Body of pancreas (tissue), 4 donors: Measurements from ENCODE around the gene KCNMB2.

Source experiments
- POLR2A ChIP-seq, 3 donors: fragments of 450-650 bp; IDR thresholded peaks; one replicate each; pipeline ENCODE4 v1.6.1; 2016; ENCODE audit warnings: antibody characterized with exemption in 3 of 3, mild to moderate bottlenecking in 2 of 3
- TF ChIP-seq, protein P1 (sequence below), 7 experiments: fragments of 450-650 bp in 4 of 7; fragments of 200-600 bp in 3 of 7; sonication (generic) in 3 of 7; IDR thresholded peaks; one replicate each; pipeline ENCODE4 v1.5.1; 2016 to 2019; ENCODE audit warnings: antibody characterized with exemption in 7 of 7

GRCh38 chr3:178486903-178487302 is 49.3 kb upstream of the KCNMB2 start:
- TF ChIP-seq POLR2A (IDR thresholded peaks at IDR 0.05) = no peak
- TF ChIP-seq, protein P1, sequence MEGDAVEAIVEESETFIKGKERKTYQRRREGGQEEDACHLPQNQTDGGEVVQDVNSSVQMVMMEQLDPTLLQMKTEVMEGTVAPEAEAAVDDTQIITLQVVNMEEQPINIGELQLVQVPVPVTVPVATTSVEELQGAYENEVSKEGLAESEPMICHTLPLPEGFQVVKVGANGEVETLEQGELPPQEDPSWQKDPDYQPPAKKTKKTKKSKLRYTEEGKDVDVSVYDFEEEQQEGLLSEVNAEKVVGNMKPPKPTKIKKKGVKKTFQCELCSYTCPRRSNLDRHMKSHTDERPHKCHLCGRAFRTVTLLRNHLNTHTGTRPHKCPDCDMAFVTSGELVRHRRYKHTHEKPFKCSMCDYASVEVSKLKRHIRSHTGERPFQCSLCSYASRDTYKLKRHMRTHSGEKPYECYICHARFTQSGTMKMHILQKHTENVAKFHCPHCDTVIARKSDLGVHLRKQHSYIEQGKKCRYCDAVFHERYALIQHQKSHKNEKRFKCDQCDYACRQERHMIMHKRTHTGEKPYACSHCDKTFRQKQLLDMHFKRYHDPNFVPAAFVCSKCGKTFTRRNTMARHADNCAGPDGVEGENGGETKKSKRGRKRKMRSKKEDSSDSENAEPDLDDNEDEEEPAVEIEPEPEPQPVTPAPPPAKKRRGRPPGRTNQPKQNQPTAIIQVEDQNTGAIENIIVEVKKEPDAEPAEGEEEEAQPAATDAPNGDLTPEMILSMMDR (IDR thresholded peaks at IDR 0.05) = no peak
